Smooth muscle cell of trachea (primary cell): ENCODE results near the gene CFAP65. TPM values are rescaled to one million over a fixed set of nuclear protein-coding genes. Genes with fewer than 3 reads are reported as not detected.

ENCODE experiments used
- total RNA-seq: library from RNA; depleted of rRNA; stranded (reverse); fragments of >200 nt; gene quantifications from 2 replicates; pipeline ENCODE4 v1.2.1, GENCODE V29; 2014

Gene CFAP65, protein sequence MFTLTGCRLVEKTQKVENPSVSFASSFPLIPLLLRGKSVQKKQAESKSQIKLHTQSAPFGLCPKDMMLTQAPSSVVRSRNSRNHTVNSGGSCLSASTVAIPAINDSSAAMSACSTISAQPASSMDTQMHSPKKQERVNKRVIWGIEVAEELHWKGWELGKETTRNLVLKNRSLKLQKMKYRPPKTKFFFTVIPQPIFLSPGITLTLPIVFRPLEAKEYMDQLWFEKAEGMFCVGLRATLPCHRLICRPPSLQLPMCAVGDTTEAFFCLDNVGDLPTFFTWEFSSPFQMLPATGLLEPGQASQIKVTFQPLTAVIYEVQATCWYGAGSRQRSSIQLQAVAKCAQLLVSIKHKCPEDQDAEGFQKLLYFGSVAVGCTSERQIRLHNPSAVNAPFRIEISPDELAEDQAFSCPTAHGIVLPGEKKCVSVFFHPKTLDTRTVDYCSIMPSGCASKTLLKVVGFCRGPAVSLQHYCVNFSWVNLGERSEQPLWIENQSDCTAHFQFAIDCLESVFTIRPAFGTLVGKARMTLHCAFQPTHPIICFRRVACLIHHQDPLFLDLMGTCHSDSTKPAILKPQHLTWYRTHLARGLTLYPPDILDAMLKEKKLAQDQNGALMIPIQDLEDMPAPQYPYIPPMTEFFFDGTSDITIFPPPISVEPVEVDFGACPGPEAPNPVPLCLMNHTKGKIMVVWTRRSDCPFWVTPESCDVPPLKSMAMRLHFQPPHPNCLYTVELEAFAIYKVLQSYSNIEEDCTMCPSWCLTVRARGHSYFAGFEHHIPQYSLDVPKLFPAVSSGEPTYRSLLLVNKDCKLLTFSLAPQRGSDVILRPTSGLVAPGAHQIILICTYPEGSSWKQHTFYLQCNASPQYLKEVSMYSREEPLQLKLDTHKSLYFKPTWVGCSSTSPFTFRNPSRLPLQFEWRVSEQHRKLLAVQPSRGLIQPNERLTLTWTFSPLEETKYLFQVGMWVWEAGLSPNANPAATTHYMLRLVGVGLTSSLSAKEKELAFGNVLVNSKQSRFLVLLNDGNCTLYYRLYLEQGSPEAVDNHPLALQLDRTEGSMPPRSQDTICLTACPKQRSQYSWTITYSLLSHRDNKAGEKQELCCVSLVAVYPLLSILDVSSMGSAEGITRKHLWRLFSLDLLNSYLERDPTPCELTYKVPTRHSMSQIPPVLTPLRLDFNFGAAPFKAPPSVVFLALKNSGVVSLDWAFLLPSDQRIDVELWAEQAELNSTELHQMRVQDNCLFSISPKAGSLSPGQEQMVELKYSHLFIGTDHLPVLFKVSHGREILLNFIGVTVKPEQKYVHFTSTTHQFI (N-terminal part only)
- under 0.01 TPM in 1 of 2 replicates, not detected in the other for total RNA-seq

DNA sequence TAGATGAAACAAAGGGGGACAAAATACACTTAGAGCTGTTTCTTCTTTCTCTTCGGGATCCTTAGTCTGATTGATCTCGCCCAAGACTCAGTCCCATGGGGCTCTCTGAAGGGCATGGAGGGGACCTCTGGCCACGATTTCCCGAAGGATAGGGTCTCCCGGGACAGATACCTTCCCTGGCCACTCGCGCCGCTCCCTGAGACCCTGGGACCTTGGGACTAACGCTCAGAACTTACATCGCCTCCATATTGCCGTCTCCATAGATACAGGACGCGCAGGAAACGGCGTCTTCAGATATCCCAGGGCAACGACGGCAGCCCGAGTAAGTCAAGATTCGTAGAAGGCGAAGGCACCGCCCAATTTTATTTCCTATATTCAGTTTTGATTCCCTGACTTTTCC, at the start of gene CFAP65:
Gene CFAP65 (minus strand): TSS at position 265 of the 400 bp plus-strand sequence. CDS start 2,468 bp downstream, outside the sequence.

DNA sequence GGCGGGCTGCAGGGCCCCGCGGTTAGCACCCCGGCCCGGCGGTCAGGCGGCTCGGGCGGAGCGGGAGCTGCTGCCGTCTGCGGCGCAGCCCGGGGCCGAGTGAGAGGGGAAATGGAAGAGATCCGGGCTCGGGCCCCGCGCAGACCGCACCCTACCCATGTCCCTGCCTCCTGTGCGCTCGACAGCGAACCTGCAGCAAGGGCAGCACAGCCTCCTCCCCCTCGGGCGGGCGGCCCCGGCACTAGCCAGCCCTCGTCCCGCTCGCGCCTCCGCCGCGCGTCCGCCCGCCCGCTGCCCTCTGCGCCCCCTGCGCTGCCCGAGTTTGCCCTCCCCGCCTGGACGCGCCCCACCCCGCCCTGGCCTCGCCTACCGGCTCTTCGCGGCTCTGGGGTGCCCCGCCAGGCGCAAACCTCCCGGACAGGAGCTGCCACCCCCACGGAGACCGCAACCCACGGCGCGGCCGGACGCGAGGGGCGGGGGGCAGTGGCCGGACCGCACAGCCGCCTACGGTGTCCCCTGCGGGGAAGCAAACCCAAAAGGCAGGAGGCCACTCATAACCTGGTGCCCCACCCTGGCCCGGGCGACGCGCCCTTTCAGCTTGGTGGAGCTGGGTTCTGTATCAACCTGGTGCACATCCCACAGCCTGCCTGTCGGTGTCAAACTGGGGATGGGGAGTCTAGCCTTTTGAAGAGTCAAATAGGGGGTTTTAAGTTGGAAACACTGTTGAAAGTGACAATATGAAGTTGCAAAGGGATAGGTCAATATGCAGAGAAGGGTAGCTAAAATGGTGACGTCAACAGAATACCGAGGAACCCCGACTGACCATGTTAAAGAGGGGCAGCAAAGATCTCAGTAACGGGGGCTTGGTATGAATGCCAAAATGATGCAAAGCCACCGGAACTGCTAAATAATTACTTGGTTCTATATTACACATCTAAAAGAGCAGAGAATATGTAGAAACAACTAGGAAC, 19.8 kb upstream of the CFAP65 start, which contains the start of gene IHH:
Gene IHH (minus strand): TSS at position 101 of the 971 bp plus-strand sequence. CDS start 454 bp downstream, outside the sequence.

DNA sequence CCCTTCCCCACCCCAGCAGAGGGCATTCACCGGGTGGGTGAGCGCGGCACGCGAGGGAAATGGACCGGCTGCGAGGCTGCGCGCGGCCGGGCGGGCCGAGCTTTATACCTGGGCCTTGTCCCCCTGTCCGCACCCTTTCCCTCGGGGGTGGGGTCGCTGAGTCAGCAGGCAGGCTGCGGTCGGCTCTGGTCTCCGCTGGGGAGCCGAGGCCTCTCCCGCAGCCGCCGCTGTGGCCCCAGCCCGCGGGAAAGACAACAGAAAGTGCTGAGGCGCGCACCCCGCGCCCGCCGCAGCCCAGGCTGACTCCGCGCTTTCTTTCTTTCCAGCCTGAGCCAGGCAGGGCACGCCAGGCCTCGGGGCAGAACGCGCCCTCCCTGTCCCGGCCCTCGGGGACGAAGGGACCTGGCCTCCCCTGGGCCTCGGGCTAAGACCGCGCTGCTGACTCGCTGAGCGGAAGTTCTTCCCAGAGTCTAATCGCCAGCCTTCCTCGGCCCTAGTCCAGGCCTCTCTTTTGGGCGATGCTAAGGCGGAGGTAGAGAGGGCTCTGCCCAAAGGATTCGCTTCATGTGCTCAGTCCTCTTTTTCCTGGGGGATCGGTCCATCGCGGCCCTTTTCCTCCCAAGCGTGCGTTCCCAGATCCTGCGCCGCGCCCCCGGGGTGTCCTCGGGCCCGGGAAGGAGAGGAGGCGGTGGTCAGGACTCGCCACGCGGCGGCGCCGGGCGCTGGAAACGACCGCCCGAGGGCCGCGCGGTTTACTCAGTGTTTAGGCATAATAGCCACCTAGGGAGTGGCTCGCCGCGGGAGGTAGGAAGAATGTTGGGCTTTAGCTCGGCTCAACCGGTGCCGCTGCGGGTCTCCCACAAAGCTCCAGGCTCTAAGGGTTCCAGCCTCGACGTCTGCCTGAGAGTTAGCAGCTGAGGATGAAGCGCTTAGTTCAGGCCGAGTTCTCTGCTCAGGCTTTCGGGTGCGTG, 47.7 kb downstream of the CFAP65 start, which contains the start of gene CRYBA2:
Gene CRYBA2 (minus strand): TSS at position 78 of the 971 bp plus-strand sequence. CDS start 246 bp downstream, outside the sequence.

DNA sequence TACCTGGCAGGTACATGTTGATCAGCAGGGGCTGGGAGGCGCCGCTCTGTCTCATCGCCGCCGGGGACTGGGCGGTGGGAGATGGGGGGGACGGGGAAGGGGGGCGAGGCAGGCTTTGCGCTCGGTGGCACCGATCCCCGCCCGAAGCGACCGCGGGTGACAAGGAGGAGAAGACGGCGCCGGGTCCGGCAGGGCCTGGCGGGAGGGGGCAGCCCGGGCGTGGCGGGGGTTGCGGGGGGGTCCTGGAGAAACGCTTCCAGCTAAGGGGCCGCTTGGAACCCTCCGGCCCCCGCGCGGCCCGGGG, 56.3 kb downstream of the CFAP65 start, which contains the start of gene FEV:
Gene FEV (minus strand): TSS at position 164 of the 304 bp plus-strand sequence. CDS start 109 bp downstream, at position 55.

DNA sequence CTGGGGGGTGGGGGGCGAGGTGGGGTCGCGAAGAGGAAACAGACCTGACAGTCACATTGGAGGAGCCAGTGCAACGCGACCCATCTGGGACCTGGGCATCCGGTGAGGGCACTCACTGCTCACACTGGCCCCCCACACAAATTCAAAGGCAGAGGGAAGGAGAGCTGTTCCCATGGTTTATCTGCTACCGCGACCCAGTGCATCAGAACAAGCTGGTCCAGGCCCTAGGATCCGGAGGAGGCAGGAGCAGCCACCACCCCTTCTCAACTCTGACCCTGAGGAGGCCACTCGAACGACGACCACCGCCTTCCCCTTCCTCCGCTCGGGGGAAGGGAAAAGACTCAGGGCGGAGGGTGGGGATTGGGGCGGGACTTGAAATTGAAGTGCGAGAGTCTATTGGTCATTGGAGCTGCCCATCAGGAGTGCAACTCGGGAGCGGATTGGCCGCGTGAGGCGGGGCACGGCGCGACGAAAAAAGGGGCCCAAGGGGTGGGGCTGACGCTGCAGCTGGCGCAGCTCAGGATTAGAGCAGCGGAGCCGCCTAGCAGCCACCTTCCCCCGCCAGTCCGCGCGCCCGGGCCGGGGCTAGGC, 82.1 kb downstream of the CFAP65 start, which contains the start of gene CDK5R2:
Gene CDK5R2 (plus strand): TSS at position 526 of the 591 bp plus-strand sequence. CDS start 155 bp downstream, outside the sequence.

Other genes starting within 250 kb of the CFAP65 start
- 0.15 and 0.50 TPM in 2 replicates for gene PRKAG3, start 209.7 kb downstream of the CFAP65 start, total RNA-seq
- not detected in 2 replicates for gene WNT6, start 181.7 kb downstream of the CFAP65 start, total RNA-seq
- not detected in 2 replicates for gene WNT10A, start 160.7 kb downstream of the CFAP65 start, total RNA-seq
- gene CDK5R2, start 81.8 kb downstream of the CFAP65 start, total RNA-seq, result under 0.01 and 0.17 TPM in 2 replicates
- gene FEV, start 56.3 kb downstream of the CFAP65 start, total RNA-seq, result under 0.01 TPM in 1 of 2 replicates, not detected in the other
- not detected in 2 replicates for gene CRYBA2, start 48.1 kb downstream of the CFAP65 start, total RNA-seq
- gene IHH, start 19.4 kb upstream of the CFAP65 start, total RNA-seq, result under 0.01 TPM in 1 of 2 replicates, not detected in the other
- 21.1 and 28.3 TPM in 2 replicates for gene NHEJ1, start 119.3 kb upstream of the CFAP65 start, total RNA-seq
- 1.2 and 2.0 TPM in 2 replicates for gene SLC23A3, start 128.5 kb upstream of the CFAP65 start, total RNA-seq
- 22.5 and 35.6 TPM in 2 replicates for gene CNPPD1, start 135.4 kb upstream of the CFAP65 start, total RNA-seq
- gene RETREG2, start 136.8 kb upstream of the CFAP65 start, total RNA-seq, result 82.5 and 128 TPM in 2 replicates
- gene ZFAND2B, start 165.3 kb upstream of the CFAP65 start, total RNA-seq, result 24.5 and 25.9 TPM in 2 replicates
- gene ABCB6, start 177.4 kb upstream of the CFAP65 start, total RNA-seq, result 35.3 and 57.1 TPM in 2 replicates
- gene ATG9A, start 188.1 kb upstream of the CFAP65 start, total RNA-seq, result 34.9 and 49.1 TPM in 2 replicates
- 25.3 and 30.3 TPM in 2 replicates for gene ANKZF1, start 188.3 kb upstream of the CFAP65 start, total RNA-seq
- gene GLB1L, start 203.9 kb upstream of the CFAP65 start, total RNA-seq, result 27.6 and 33.6 TPM in 2 replicates
- 33.9 and 51.2 TPM in 2 replicates for gene STK16, start 204.0 kb upstream of the CFAP65 start, total RNA-seq
- 0.17 TPM in 1 of 2 replicates, not detected in the other for gene TUBA4B, start 211.7 kb upstream of the CFAP65 start, total RNA-seq
- 50.2 and 55.1 TPM in 2 replicates for gene TUBA4A, start 212.4 kb upstream of the CFAP65 start, total RNA-seq
- gene DNAJB2, start 237.8 kb upstream of the CFAP65 start, total RNA-seq, result 49.0 and 136 TPM in 2 replicates